MM.1S (cell line): ENCODE results near the gene NUP50.

Experiments used
- DNase-seq: peaks from one replicate; pipeline ENCODE4 v3.0.0-alpha.2; 2015
- H2AFZ ChIP-seq: fragments of 300-600 bp; sonication (generic); 2 replicates; pipeline ENCODE4 v1.6.0; 2016; ENCODE audit warnings: antibody characterized with exemption, low read length
- H3F3A ChIP-seq: fragments of 300-600 bp; sonication (generic); 2 replicates; pipeline ENCODE4 v1.6.1; 2016; ENCODE audit warnings: mild to moderate bottlenecking, antibody characterized with exemption, low read length, moderate library complexity, mixed read lengths; ENCODE audit not compliant: insufficient read depth
- H3K27ac ChIP-seq: fragments of 300-600 bp; sonication (generic); 2 replicates; pipeline ENCODE4 v1.5.1; 2016; ENCODE audit warnings: mild to moderate bottlenecking, low read length
- H3K27me3 ChIP-seq: fragments of 300-600 bp; sonication (generic); replicated peaks from 2 replicates; pipeline ENCODE4 v1.6.0; 2016; ENCODE audit warnings: low read length; ENCODE audit not compliant: insufficient read depth
- H3K36me3 ChIP-seq: fragments of 300-600 bp; sonication (generic); replicated peaks from 2 replicates; pipeline ENCODE4 v1.6.1; 2016; ENCODE audit warnings: mild to moderate bottlenecking, low read length, mixed read lengths; ENCODE audit not compliant: insufficient read depth
- H3K4me1 ChIP-seq: fragments of 300-600 bp; sonication (generic); 2 replicates; pipeline ENCODE4 v1.6.1; 2016; ENCODE audit warnings: low read length, mixed read lengths
- H3K4me2 ChIP-seq: fragments of 300-600 bp; sonication (generic); 2 replicates; pipeline ENCODE4 v1.6.0; 2016; ENCODE audit warnings: low read depth, low read length
- H3K4me3 ChIP-seq: fragments of 300-600 bp; sonication (generic); 2 replicates; pipeline ENCODE4 v1.5.1; 2016; ENCODE audit warnings: low read length, mixed read lengths
- H3K79me2 ChIP-seq: fragments of 300-600 bp; sonication (generic); 2 replicates; pipeline ENCODE4 v1.6.1; 2016; ENCODE audit warnings: mixed run types, low read length, mixed read lengths
- H3K9ac ChIP-seq: fragments of 300-600 bp; sonication (generic); 2 replicates; pipeline ENCODE4 v1.6.1; 2016; ENCODE audit warnings: low read length, mixed read lengths
- H3K9me2 ChIP-seq: fragments of 300-600 bp; sonication (generic); replicated peaks from 2 replicates; pipeline ENCODE4 v1.6.1; 2016; ENCODE audit warnings: mild to moderate bottlenecking, low read length, mixed read lengths; ENCODE audit not compliant: insufficient read depth
- H3K9me3 ChIP-seq: fragments of 300-600 bp; sonication (generic); replicated peaks from 2 replicates; pipeline ENCODE4 v1.6.1; 2016; ENCODE audit warnings: mild to moderate bottlenecking, low read length, mixed read lengths; ENCODE audit not compliant: insufficient read depth
- H4K20me1 ChIP-seq: fragments of 300-600 bp; sonication (generic); 2 replicates; pipeline ENCODE4 v1.6.1; 2016; ENCODE audit warnings: mild to moderate bottlenecking, low read length, moderate library complexity, mixed read lengths; ENCODE audit not compliant: insufficient read depth
- EZH2 ChIP-seq: fragments of 300-600 bp; sonication (generic); optimal IDR thresholded peaks from 2 replicates; pipeline ENCODE3; 2017; ENCODE audit warnings: low read depth, mild to moderate bottlenecking, antibody characterized with exemption, low read length, mixed read lengths
- EZH2phosphoT487 ChIP-seq: fragments of 300-600 bp; sonication (generic); IDR thresholded peaks from 2 replicates; pipeline ENCODE4 v1.6.1; 2018; ENCODE audit warnings: antibody characterized with exemption, low read length
- TF ChIP-seq, protein P1 (sequence below): fragments of 300-600 bp; sonication (generic); IDR thresholded peaks from 2 replicates; pipeline ENCODE4 v1.5.1; 2016; ENCODE audit warnings: antibody characterized with exemption, low read length, mixed read lengths

Gene NUP50

DNA sequence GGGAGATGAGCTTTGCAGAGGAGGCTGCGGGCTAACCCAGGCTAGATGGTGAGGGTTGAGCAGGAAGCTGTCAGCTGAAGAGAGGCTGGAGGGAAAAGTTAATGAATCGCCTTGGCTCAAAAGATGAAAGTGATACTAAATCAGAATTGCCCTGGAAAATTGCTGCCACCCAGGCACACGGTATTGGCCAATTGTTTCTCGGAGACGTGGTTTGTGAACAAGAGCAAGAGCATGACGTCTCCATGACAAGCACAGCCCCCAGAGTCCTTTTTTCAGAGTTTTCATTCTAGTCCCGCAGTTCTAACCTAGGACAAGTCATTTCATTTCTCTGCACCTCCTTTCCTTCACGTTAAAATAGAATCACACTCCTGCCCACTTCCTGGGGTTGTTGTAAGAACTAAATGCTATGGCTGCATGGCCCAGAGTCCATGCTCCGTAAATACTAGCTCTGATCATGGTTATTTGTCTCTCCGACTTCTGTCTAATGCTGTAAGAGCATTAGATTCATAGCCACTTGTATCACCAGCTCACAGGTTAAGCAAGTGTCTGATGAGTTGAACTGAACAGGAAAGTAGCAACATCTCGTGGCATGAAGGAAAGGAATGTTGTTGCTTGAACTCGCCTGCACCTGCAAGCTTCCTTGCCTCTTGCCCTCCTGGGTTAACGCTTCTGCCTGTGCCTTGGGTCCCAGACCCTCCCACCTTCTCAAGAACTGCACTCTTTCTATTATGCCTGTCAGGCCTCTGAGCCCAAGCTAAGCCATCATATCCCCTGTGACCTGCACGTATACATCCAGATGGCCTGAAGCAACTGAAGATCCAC lies 33.8 kb upstream of the NUP50 start:
- Histone ChIP-seq H2AFZ (no peak overlapping the region), H3K79me2 (no peaks in the 10 kb centered on the region), H3K9me3 (no peaks in the 10 kb centered on the region), H3K9me2 (no peaks in the 10 kb centered on the region), H3K27me3 (peaks cover 7% of the 10 kb centered on the region; the same call in 1 of the 2 replicates), H3K4me2 (no peak overlapping the region), H4K20me1 (no peaks in the 10 kb centered on the region), H3F3A (no peaks in the 10 kb centered on the region), H3K4me3 (no peak overlapping the region), H3K9ac (no peak overlapping the region), H3K27ac (no peak overlapping the region), H3K4me1 (no peaks in the 10 kb centered on the region), H3K36me3 (no peaks in the 10 kb centered on the region)
- DNase-seq = no peak
- TF ChIP-seq EZH2 = no peak
- TF ChIP-seq, protein P1, sequence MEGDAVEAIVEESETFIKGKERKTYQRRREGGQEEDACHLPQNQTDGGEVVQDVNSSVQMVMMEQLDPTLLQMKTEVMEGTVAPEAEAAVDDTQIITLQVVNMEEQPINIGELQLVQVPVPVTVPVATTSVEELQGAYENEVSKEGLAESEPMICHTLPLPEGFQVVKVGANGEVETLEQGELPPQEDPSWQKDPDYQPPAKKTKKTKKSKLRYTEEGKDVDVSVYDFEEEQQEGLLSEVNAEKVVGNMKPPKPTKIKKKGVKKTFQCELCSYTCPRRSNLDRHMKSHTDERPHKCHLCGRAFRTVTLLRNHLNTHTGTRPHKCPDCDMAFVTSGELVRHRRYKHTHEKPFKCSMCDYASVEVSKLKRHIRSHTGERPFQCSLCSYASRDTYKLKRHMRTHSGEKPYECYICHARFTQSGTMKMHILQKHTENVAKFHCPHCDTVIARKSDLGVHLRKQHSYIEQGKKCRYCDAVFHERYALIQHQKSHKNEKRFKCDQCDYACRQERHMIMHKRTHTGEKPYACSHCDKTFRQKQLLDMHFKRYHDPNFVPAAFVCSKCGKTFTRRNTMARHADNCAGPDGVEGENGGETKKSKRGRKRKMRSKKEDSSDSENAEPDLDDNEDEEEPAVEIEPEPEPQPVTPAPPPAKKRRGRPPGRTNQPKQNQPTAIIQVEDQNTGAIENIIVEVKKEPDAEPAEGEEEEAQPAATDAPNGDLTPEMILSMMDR = no peak

DNA sequence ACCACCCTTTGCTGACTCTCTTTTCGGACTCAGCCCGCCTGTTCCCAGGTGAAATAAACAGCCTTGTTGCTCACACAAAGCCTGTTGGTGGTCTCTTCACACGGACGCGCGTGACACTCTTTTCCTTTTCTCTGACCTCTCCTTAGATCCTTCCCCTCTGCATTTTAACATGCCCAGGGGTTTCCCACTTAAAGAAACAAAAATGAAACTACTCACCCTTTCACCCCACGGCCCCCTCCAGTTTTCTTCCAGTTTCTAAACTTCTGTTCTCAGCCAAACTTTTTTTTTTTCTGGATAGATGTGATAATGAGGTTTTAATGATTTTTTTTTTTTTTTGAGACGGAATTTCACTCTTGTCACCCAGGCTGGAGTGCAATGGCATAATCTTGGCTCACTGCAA lies 32.8 kb upstream of the NUP50 start:
- no peak for DNase-seq
- Histone ChIP-seq H3K4me1 (no peaks in the 10 kb centered on the region), H3K9me2 (no peaks in the 10 kb centered on the region), H3K27ac (no peak overlapping the region), H3K79me2 (no peaks in the 10 kb centered on the region), H3K4me3 (no peak overlapping the region), H2AFZ (no peak overlapping the region), H3K36me3 (no peaks in the 10 kb centered on the region), H3F3A (no peaks in the 10 kb centered on the region), H3K27me3 (no peaks in the 10 kb centered on the region; the same call in 1 of the 2 replicates), H3K4me2 (no peak overlapping the region), H3K9me3 (no peaks in the 10 kb centered on the region), H4K20me1 (no peaks in the 10 kb centered on the region), H3K9ac (no peak overlapping the region)
- TF ChIP-seq EZH2phosphoT487 (no peak), EZH2 (no peak)
- TF ChIP-seq, protein P1 = no peak

DNA sequence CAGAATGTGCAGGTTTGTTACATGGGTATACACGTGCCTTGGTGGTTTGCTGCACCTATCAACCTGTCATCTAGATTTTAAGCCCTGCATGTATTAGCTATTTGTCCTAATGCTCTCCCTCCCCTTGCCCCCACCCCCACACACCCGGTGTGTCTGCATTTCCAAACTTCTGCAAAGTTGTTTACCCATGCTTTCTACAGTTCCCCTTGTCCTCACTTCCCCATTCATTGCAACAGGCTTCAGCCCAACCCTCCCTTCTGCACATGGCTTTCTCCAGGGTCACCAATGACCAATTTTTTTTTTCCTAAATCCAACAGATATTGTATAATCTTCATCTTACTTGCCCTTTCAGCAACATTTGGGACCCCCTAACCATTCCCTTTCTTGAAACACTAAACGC lies 32.0 kb upstream of the NUP50 start:
- peaks cover under 1% of the 10 kb centered on the region; the same call in 1 of the 2 replicates for H3F3A ChIP-seq
- no peaks in the 10 kb centered on the region for H4K20me1 ChIP-seq
- H3K9ac ChIP-seq = no peak overlapping the region
- no peak overlapping the region for H3K4me3 ChIP-seq
- no peak overlapping the region for H2AFZ ChIP-seq
- no peaks in the 10 kb centered on the region for H3K36me3 ChIP-seq
- no peaks in the 10 kb centered on the region for H3K9me2 ChIP-seq
- no peak for TF ChIP-seq EZH2phosphoT487
- TF ChIP-seq, protein P1 = no peak
- TF ChIP-seq EZH2 = no peak
- no peaks in the 10 kb centered on the region; the same call in 1 of the 2 replicates for H3K27me3 ChIP-seq
- H3K4me2 ChIP-seq = no peak overlapping the region
- H3K79me2 ChIP-seq = no peaks in the 10 kb centered on the region
- H3K27ac ChIP-seq = no peak overlapping the region
- no peaks in the 10 kb centered on the region for H3K9me3 ChIP-seq
- DNase-seq = no peak
- H3K4me1 ChIP-seq = no peaks in the 10 kb centered on the region
